HEK293T (cell line): ENCODE data around the gene RAB44.

ENCODE experiments used
- CTCF ChIA-PET: fragments of 350-600 bp; formaldehyde crosslinking; extraction: SDS; loops from one replicate; lab custom pipeline; 2021; ENCODE audit warnings: antibody characterized with exemption, inconsistent platforms; lab: Yijun Ruan, JAX
- POLR2A ChIA-PET: fragments of 350-600 bp; formaldehyde crosslinking; extraction: SDS; loops from one replicate; lab custom pipeline; 2020; ENCODE audit warnings: antibody characterized with exemption, inconsistent platforms; lab: Yijun Ruan, JAX
- DNase-seq: peaks from one replicate; pipeline ENCODE4 v3.0.0; 2012; ENCODE audit warnings: mixed read lengths; ENCODE audit errors: extremely low spot score
- ARNT ChIP-seq: fragments of 450-650 bp; IDR thresholded peaks from 2 replicates; pipeline ENCODE4 v1.6.1; 2017; ENCODE audit warnings: mild to moderate bottlenecking
- BHLHE40 ChIP-seq: fragments of 450-650 bp; IDR thresholded peaks from 2 replicates; pipeline ENCODE4 v1.6.1; 2016; ENCODE audit warnings: mild to moderate bottlenecking, moderate library complexity, borderline replicate concordance
- CTBP1 ChIP-seq: fragments of 450-650 bp; IDR thresholded peaks from 2 replicates; pipeline ENCODE4 v1.6.1; 2016; ENCODE audit warnings: borderline replicate concordance
- ELF4 ChIP-seq: fragments of 450-650 bp; IDR thresholded peaks from 2 replicates; pipeline ENCODE4 v1.6.1; 2017; ENCODE audit warnings: antibody characterized with exemption
- FOXA1 ChIP-seq: fragments of 450-650 bp; IDR thresholded peaks from 2 replicates; pipeline ENCODE4 v1.6.1; 2016; ENCODE audit warnings: mild to moderate bottlenecking
- FOXK2 ChIP-seq: fragments of 450-650 bp; IDR thresholded peaks from 2 replicates; pipeline ENCODE4 v1.6.1; 2016; ENCODE audit warnings: mild to moderate bottlenecking
- FOXM1 ChIP-seq: fragments of 450-650 bp; IDR thresholded peaks from 2 replicates; pipeline ENCODE4 v1.6.1; 2017; ENCODE audit warnings: mild to moderate bottlenecking, borderline replicate concordance
- HDGF ChIP-seq: fragments of 450-650 bp; IDR thresholded peaks from 2 replicates; pipeline ENCODE4 v1.6.1; 2017; ENCODE audit warnings: antibody characterized with exemption, borderline replicate concordance
- L3MBTL2 ChIP-seq: fragments of 450-650 bp; conservative IDR thresholded peaks from 2 replicates; pipeline ENCODE4 v1.6.1; 2016; ENCODE audit warnings: mild to moderate bottlenecking
- LEF1 ChIP-seq: fragments of 450-650 bp; IDR thresholded peaks from 2 replicates; pipeline ENCODE4 v1.6.1; 2017; ENCODE audit warnings: mild to moderate bottlenecking, borderline replicate concordance
- NFRKB ChIP-seq: fragments of 450-650 bp; IDR thresholded peaks from 2 replicates; pipeline ENCODE4 v1.6.1; 2016; ENCODE audit warnings: mild to moderate bottlenecking, moderate library complexity
- PKNOX1 ChIP-seq: fragments of 450-650 bp; IDR thresholded peaks from 2 replicates; pipeline ENCODE4 v1.6.1; 2016
- SP1 ChIP-seq: fragments of 450-650 bp; IDR thresholded peaks from 2 replicates; pipeline ENCODE4 v1.6.1; 2017
- SUZ12 ChIP-seq: fragments of 450-650 bp; IDR thresholded peaks from 2 replicates; pipeline ENCODE4 v1.6.1; 2016; ENCODE audit warnings: mild to moderate bottlenecking
- TARDBP ChIP-seq: fragments of 450-650 bp; IDR thresholded peaks from 2 replicates; pipeline ENCODE4 v1.6.1; 2016
- ZNF384 ChIP-seq: fragments of 450-650 bp; IDR thresholded peaks from 2 replicates; pipeline ENCODE4 v1.6.1; 2016

RAB44 gene

GRCh38 chr6:36676141-36677058 lies 21.2 kb upstream of the RAB44 start:
- TF ChIP-seq L3MBTL2, result no peak
- no peak for TF ChIP-seq ZNF384
- TF ChIP-seq ELF4, result no peak
- no peak for TF ChIP-seq BHLHE40
- no peak for TF ChIP-seq FOXM1
- no peak for TF ChIP-seq SP1
- TF ChIP-seq LEF1, result no peak
- TF ChIP-seq NFRKB, result no peak
- no peak for TF ChIP-seq FOXA1
- TF ChIP-seq TARDBP, result no peak
- TF ChIP-seq SUZ12, result no peak
- TF ChIP-seq HDGF, result no peak
- TF ChIP-seq ARNT, result no peak
- no peak for TF ChIP-seq FOXK2
- no peak for TF ChIP-seq PKNOX1
- TF ChIP-seq CTBP1, result no peak
- CTCF ChIA-PET, result interaction anchor here (0.7 to 0.9 kb wide), 3 partner anchors 9 to 61 kb away, joined by 3 to 4 read pairs (median 3); no protein-coding TSS in a partner anchor
- POLR2A ChIA-PET, result interaction anchor here (2.4 kb wide), 1 partner anchor 10 kb away, joined by 13 read pairs; no protein-coding TSS in a partner anchor
- no peak for DNase-seq

- TF ChIP-seq BHLHE40, result no peak
- TF ChIP-seq ELF4, result no peak
- no peak for TF ChIP-seq SUZ12
- no peak for TF ChIP-seq CTBP1
- TF ChIP-seq FOXK2, result no peak
- no peak for TF ChIP-seq ARNT
- no peak for TF ChIP-seq FOXA1
- TF ChIP-seq FOXM1, result no peak
- TF ChIP-seq L3MBTL2, result no peak
- TF ChIP-seq PKNOX1, result no peak
- TF ChIP-seq HDGF, result no peak
- no peak for TF ChIP-seq TARDBP
- no peak for TF ChIP-seq ZNF384
- no peak for TF ChIP-seq SP1
- TF ChIP-seq LEF1, result no peak
- TF ChIP-seq NFRKB, result no peak
- ChIA-PET POLR2A (interaction anchor here (2.4 kb wide), 1 partner anchor 11 kb away, joined by 13 read pairs; no protein-coding TSS in a partner anchor), CTCF (interaction anchor here (0.9 kb wide), 1 partner anchor 10 kb away, joined by 3 read pairs; no protein-coding TSS in a partner anchor)
- DNase-seq, result no peak
These were observed 20.4 kb upstream of the RAB44 start for GRCh38 chr6:36677059-36677749.

- CTCF ChIA-PET, result interaction anchor here (0.9 to 3.0 kb wide), 3 partner anchors 9 to 81 kb away, joined by 3 to 25 read pairs (median 4); no protein-coding TSS in a partner anchor
- TF ChIP-seq FOXA1 (no peak), ARNT (no peak), BHLHE40 (no peak), ZNF384 (no peak), FOXK2 (no peak), TARDBP (no peak), SP1 (no peak), NFRKB (no peak), ELF4 (no peak), FOXM1 (no peak), HDGF (no peak)
- POLR2A ChIA-PET, result interaction anchor here (0.6 to 2.6 kb wide), 13 partner anchors 9 to 472 kb away, joined by 3 to 19 read pairs (median 4); no protein-coding TSS in a partner anchor
- no peak for DNase-seq
These were observed 19.7 kb upstream of the RAB44 start for GRCh38 chr6:36677753-36678487.

- ChIA-PET POLR2A (interaction anchor here (0.6 to 2.6 kb wide), 16 partner anchors 9 to 471 kb away, joined by 3 to 19 read pairs (median 4); no protein-coding TSS in a partner anchor), CTCF (interaction anchor here (0.9 to 3.0 kb wide), 3 partner anchors 10 to 80 kb away, joined by 3 to 25 read pairs (median 4); no protein-coding TSS in a partner anchor)
- TF ChIP-seq TARDBP, result peak; percentile 91
- peak; percentile 65 for TF ChIP-seq L3MBTL2
- TF ChIP-seq HDGF, result no peak
- peak; percentile 80 for DNase-seq
These were observed 19.1 kb upstream of the RAB44 start, which contains the start of gene CDKN1A for GRCh38 chr6:36678488-36679042. CDKN1A (plus strand) TSS chr6:36678714; CDS start chr6:36684102, 5,388 bp downstream.

GRCh38 chr6:36679043-36679833 lies 18.4 kb upstream of the RAB44 start:
- ChIA-PET CTCF (interaction anchor here (0.7 to 3.0 kb wide), 4 partner anchors 11 to 644 kb away, joined by 3 to 25 read pairs (median 4); no protein-coding TSS in a partner anchor), POLR2A (interaction anchor here (1.0 to 2.6 kb wide), 10 partner anchors 9 to 54 kb away, joined by 3 to 19 read pairs (median 6); no protein-coding TSS in a partner anchor)
- DNase-seq, result no peak
- TF ChIP-seq TARDBP (no peak), BHLHE40 (no peak), FOXM1 (no peak), SP1 (no peak), ARNT (no peak), LEF1 (no peak), PKNOX1 (no peak), FOXK2 (no peak), NFRKB (no peak), CTBP1 (no peak)
